ENCODE results near the gene RAP1A. TPM values are rescaled to one million over a fixed set of nuclear protein-coding genes. Genes with fewer than 3 reads are reported as not detected.

The RAP1A gene
- total RNA-seq, 1 donor, result 17.0 TPM

GRCh38 chr1:111704240-111704639, 84.7 kb downstream of the RAP1A start:
- H4K20me1 ChIP-seq (ENCODE audit: insufficient read depth, low read length), result no peaks in the 10 kb centered on the region
- H3K27me3 ChIP-seq (ENCODE audit: insufficient read depth, low read length), result no peaks in the 10 kb centered on the region
- no peaks in the 10 kb centered on the region for H3K9me3 ChIP-seq (ENCODE audit: low read depth, low read length)
- H3K27ac ChIP-seq (ENCODE audit: low read depth, low read length), result no peak overlapping the region
- H3K4me2 ChIP-seq (ENCODE audit: insufficient read depth, low read length), result no peak overlapping the region
- peaks cover 26% of the 10 kb centered on the region for H3K4me1 ChIP-seq (ENCODE audit: insufficient read depth, low read length)
- peaks cover 31% of the 10 kb centered on the region for H3K36me3 ChIP-seq (ENCODE audit: insufficient read depth, low read length)
- H2AFZ ChIP-seq (ENCODE audit: low read length), result no peak overlapping the region
- TF ChIP-seq, protein P1, sequence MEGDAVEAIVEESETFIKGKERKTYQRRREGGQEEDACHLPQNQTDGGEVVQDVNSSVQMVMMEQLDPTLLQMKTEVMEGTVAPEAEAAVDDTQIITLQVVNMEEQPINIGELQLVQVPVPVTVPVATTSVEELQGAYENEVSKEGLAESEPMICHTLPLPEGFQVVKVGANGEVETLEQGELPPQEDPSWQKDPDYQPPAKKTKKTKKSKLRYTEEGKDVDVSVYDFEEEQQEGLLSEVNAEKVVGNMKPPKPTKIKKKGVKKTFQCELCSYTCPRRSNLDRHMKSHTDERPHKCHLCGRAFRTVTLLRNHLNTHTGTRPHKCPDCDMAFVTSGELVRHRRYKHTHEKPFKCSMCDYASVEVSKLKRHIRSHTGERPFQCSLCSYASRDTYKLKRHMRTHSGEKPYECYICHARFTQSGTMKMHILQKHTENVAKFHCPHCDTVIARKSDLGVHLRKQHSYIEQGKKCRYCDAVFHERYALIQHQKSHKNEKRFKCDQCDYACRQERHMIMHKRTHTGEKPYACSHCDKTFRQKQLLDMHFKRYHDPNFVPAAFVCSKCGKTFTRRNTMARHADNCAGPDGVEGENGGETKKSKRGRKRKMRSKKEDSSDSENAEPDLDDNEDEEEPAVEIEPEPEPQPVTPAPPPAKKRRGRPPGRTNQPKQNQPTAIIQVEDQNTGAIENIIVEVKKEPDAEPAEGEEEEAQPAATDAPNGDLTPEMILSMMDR (IDR thresholded peaks at IDR 0.05; ENCODE audit: extremely low read depth, low read depth, low read length), result no peak
- H3K79me2 ChIP-seq (ENCODE audit: insufficient read depth, low read length), result no peaks in the 10 kb centered on the region
- no peak overlapping the region for H3K4me3 ChIP-seq (ENCODE audit: insufficient read depth, low read length)
- no peak for DNase-seq (ENCODE audit: insufficient read length, low spot score, missing footprints)

- DNase-seq (ENCODE audit: insufficient read length, low spot score, missing footprints), result no peak
- peaks cover 26% of the 10 kb centered on the region for H3K4me1 ChIP-seq (ENCODE audit: insufficient read depth, low read length)
- H3K27me3 ChIP-seq (ENCODE audit: insufficient read depth, low read length), result no peaks in the 10 kb centered on the region
- H3K4me2 ChIP-seq (ENCODE audit: insufficient read depth, low read length), result no peak overlapping the region
- H3K36me3 ChIP-seq (ENCODE audit: insufficient read depth, low read length), result peaks cover 28% of the 10 kb centered on the region
- TF ChIP-seq, protein P1 (IDR thresholded peaks at IDR 0.05; ENCODE audit: extremely low read depth, low read depth, low read length), result no peak
- H2AFZ ChIP-seq (ENCODE audit: low read length), result no peak overlapping the region
- no peaks in the 10 kb centered on the region for H3K79me2 ChIP-seq (ENCODE audit: insufficient read depth, low read length)
- H3K4me3 ChIP-seq (ENCODE audit: insufficient read depth, low read length), result no peak overlapping the region
- no peaks in the 10 kb centered on the region for H4K20me1 ChIP-seq (ENCODE audit: insufficient read depth, low read length)
- no peaks in the 10 kb centered on the region for H3K9me3 ChIP-seq (ENCODE audit: low read depth, low read length)
- no peak overlapping the region for H3K27ac ChIP-seq (ENCODE audit: low read depth, low read length)
Measured at GRCh38 chr1:111704776-111705175, 85.2 kb downstream of the RAP1A start.

DNA sequence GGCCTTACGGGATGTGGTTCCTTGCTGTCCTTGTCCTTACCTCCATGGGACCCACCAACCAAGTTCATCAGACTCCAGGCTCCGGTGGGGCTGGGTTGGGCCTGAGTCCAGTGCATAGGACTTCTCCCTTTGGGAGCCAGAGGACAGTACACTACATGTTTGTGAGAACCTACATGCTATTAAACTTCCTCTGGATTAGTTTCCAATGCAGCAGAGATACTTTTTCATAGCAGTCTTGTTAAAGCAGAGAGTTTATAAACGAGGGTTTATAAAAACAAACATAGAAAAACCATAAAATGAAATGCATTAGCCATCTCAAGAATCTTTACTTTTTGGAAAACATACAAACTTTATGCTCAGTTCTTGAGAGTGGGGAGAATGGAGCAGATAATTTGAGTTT, 86.3 kb downstream of the RAP1A start:
- Histone ChIP-seq H4K20me1 (ENCODE audit: insufficient read depth, low read length) (no peaks in the 10 kb centered on the region), H3K79me2 (ENCODE audit: insufficient read depth, low read length) (peaks cover 3% of the 10 kb centered on the region), H3K9me3 (ENCODE audit: low read depth, low read length) (no peaks in the 10 kb centered on the region), H3K36me3 (ENCODE audit: insufficient read depth, low read length) (peaks cover 21% of the 10 kb centered on the region), H3K4me2 (ENCODE audit: insufficient read depth, low read length) (no peak overlapping the region), H3K27me3 (ENCODE audit: insufficient read depth, low read length) (no peaks in the 10 kb centered on the region), H3K4me1 (ENCODE audit: insufficient read depth, low read length) (peaks cover 26% of the 10 kb centered on the region), H2AFZ (ENCODE audit: low read length) (no peak overlapping the region), H3K27ac (ENCODE audit: low read depth, low read length) (no peak overlapping the region), H3K4me3 (ENCODE audit: insufficient read depth, low read length) (no peak overlapping the region)
- TF ChIP-seq, protein P1 (IDR thresholded peaks at IDR 0.05; ENCODE audit: extremely low read depth, low read depth, low read length), result no peak
- DNase-seq (ENCODE audit: insufficient read length, low spot score, missing footprints), result no peak

- no peaks in the 10 kb centered on the region for H4K20me1 ChIP-seq (ENCODE audit: insufficient read depth, low read length)
- peaks cover 16% of the 10 kb centered on the region for H3K36me3 ChIP-seq (ENCODE audit: insufficient read depth, low read length)
- peak overlapping the region; percentile 71 for H3K4me2 ChIP-seq (ENCODE audit: insufficient read depth, low read length)
- TF ChIP-seq, protein P1 (IDR thresholded peaks at IDR 0.05; ENCODE audit: extremely low read depth, low read depth, low read length), result no peak
- H3K79me2 ChIP-seq (ENCODE audit: insufficient read depth, low read length), result peaks cover 3% of the 10 kb centered on the region
- H2AFZ ChIP-seq (ENCODE audit: low read length), result no peak overlapping the region
- H3K4me3 ChIP-seq (ENCODE audit: insufficient read depth, low read length), result no peak overlapping the region
- H3K9me3 ChIP-seq (ENCODE audit: low read depth, low read length), result no peaks in the 10 kb centered on the region
- peaks cover 26% of the 10 kb centered on the region for H3K4me1 ChIP-seq (ENCODE audit: insufficient read depth, low read length)
- H3K27me3 ChIP-seq (ENCODE audit: insufficient read depth, low read length), result no peaks in the 10 kb centered on the region
- H3K27ac ChIP-seq (ENCODE audit: low read depth, low read length), result peak overlapping the region; percentile 83
- DNase-seq (ENCODE audit: insufficient read length, low spot score, missing footprints), result no peak
Measured at GRCh38 chr1:111706921-111707320, 87.3 kb downstream of the RAP1A start.

Data from osteoblast (primary cell).